ENCODE measurements around the gene NSUN4.

- TF ChIP-seq SPI1 (IDR thresholded peaks at IDR 0.05; ENCODE audit: low read depth, low read length) = no peak
- no peak for TF ChIP-seq TAF1 (IDR thresholded peaks at IDR 0.05; ENCODE audit: low read depth, low read length)
- no peak for TF ChIP-seq POLR2AphosphoS5 (IDR thresholded peaks at IDR 0.05; ENCODE audit: low read depth, low read length)
- no peak for TF ChIP-seq POLR2A (IDR thresholded peaks at IDR 0.05; ENCODE audit: low read depth, low read length)
- TF ChIP-seq POU2F2 (IDR thresholded peaks at IDR 0.05; ENCODE audit: low read depth, low read length) = no peak
- no peak for TF ChIP-seq PAX5 (IDR thresholded peaks at IDR 0.05; ENCODE audit: insufficient read depth, low read length, severe bottlenecking)
These were observed 54.4 kb downstream of the NSUN4 start for GRCh38 chr1:46394872-46395465.

Data from GM12891 (cell line).